Measurements from ENCODE around the gene SLC6A12. TPM values are rescaled to one million over a fixed set of nuclear protein-coding genes. Genes with fewer than 3 reads are reported as not detected.
A peak's percentile ranks its signal among the peaks of the same experiment; 100 is the strongest.

SLC6A12 gene
- total RNA-seq, 1 donor from 2014 or later = not detected

DNA sequence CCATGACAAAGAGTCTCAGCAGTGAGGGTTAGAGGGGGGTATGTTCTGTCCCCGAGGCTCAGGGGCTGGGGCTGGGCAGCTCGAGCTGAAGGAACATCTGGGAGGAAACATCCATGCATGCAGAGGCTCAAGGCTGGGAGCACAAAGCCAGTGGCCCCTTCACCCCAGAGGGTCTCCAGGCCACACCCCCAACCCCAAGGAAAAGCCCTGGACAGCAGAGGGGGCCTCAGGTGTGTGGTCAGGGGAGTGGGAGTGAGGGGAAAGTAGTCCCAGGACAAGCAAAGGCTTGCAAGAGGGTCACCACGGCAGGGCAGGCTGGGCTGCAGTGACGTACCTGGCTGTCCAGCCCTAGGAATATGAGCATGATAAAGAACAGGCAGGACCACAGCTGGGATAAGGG is 17.5 kb downstream of the SLC6A12 start:
- Histone ChIP-seq H3K4me1 (ENCODE audit: control insufficient read depth in 3 of 3, insufficient read depth in 3 of 3, low read length in 3 of 3) (peaks cover 12 to 18% (median 13%) of the 10 kb centered on the region in 3 donors), H3K9ac (ENCODE audit: low read depth in 1 of 3, low read length in 3 of 3) (no peak overlapping the region), H3K4me3 (ENCODE audit: low read length in 3 of 3) (no peak overlapping the region), H3K36me3 (ENCODE audit: control insufficient read depth in 3 of 3, insufficient read depth in 3 of 3, low read length in 3 of 3) (no peaks in the 10 kb centered on the region), H3K27ac (ENCODE audit: low read depth, low read length) (no peak overlapping the region), H3K27me3 (ENCODE audit: control insufficient read depth in 3 of 3, insufficient read depth in 3 of 3, low read length in 3 of 3) (peaks cover 2 to 32% (median 10%) of the 10 kb centered on the region in 3 donors), H3K9me3 (ENCODE audit: control insufficient read depth in 3 of 3, low read length in 3 of 3) (no peaks in the 10 kb centered on the region)

DNA sequence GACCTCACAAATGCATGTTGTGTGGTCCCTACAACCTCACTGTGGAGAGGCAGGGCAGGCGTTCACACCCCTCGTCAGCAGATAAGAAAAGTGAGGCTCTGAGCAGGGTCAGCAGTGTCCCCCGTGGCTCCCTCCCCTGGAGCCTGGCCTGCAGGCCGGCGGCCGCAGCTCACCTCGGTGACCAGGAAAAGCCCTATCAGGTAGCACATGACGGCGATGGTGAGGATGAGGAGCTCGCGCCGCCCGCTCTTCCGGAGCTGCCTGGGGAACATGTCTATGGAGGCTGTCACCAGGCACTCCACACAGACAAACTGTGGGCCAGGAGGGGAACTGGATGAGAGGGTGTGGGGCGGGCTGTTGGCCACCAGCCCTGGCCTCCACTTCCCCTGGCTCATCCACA is 18.0 kb downstream of the SLC6A12 start:
- Histone ChIP-seq H3K27me3 (ENCODE audit: control insufficient read depth in 3 of 3, insufficient read depth in 3 of 3, low read length in 3 of 3) (peaks cover 5 to 35% (median 13%) of the 10 kb centered on the region in 3 donors), H3K4me3 (ENCODE audit: low read length in 3 of 3) (no peak overlapping the region), H3K4me1 (ENCODE audit: control insufficient read depth in 3 of 3, insufficient read depth in 3 of 3, low read length in 3 of 3) (peaks cover 7 to 13% (median 8%) of the 10 kb centered on the region in 3 donors), H3K9me3 (ENCODE audit: control insufficient read depth in 3 of 3, low read length in 3 of 3) (no peaks in the 10 kb centered on the region), H3K9ac (ENCODE audit: low read depth in 1 of 3, low read length in 3 of 3) (no peak overlapping the region), H3K36me3 (ENCODE audit: control insufficient read depth in 3 of 3, insufficient read depth in 3 of 3, low read length in 3 of 3) (no peaks in the 10 kb centered on the region), H3K27ac (ENCODE audit: low read depth, low read length) (no peak overlapping the region)

GRCh38 chr12:195156-195555 is 18.8 kb downstream of the SLC6A12 start:
- Histone ChIP-seq H3K9ac (ENCODE audit: low read depth in 1 of 3, low read length in 3 of 3) (no peak overlapping the region), H3K9me3 (ENCODE audit: control insufficient read depth in 3 of 3, low read length in 3 of 3) (no peaks in the 10 kb centered on the region), H3K27ac (ENCODE audit: low read depth, low read length) (no peak overlapping the region), H3K4me3 (ENCODE audit: low read length in 3 of 3) (no peak overlapping the region), H3K27me3 (ENCODE audit: control insufficient read depth in 3 of 3, insufficient read depth in 3 of 3, low read length in 3 of 3) (peaks cover 12 to 43% (median 14%) of the 10 kb centered on the region in 3 donors), H3K36me3 (ENCODE audit: control insufficient read depth in 3 of 3, insufficient read depth in 3 of 3, low read length in 3 of 3) (no peaks in the 10 kb centered on the region), H3K4me1 (ENCODE audit: control insufficient read depth in 3 of 3, insufficient read depth in 3 of 3, low read length in 3 of 3) (peaks cover 0 to 8% (median 2%) of the 10 kb centered on the region in 3 donors)

DNA sequence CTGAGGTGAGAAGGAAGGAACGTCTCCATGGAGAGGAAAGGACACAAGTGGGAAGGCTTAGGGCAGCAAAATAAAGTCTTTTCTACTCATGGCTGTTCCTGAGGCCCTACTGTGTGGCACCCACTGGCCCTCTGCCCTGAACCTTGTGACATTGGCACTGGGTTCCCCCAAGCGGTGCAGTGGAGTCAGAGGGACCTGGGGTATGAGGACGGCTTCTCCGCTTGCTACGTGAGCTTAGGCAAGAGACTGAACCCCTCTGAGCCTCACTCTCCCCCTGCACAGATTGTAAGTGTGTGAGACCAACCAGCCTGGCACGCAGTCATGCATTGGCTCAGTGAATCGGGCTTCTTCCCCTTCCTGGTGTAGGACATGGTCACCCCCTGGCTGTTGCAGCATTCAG is 19.7 kb downstream of the SLC6A12 start:
- no peak overlapping the region for H3K27ac ChIP-seq (ENCODE audit: low read depth, low read length)
- no peaks in the 10 kb centered on the region for H3K9me3 ChIP-seq (ENCODE audit: control insufficient read depth in 3 of 3, low read length in 3 of 3)
- peaks cover 14 to 43% (median 19%) of the 10 kb centered on the region in 3 donors for H3K27me3 ChIP-seq (ENCODE audit: control insufficient read depth in 3 of 3, insufficient read depth in 3 of 3, low read length in 3 of 3)
- no peaks in the 10 kb centered on the region for H3K36me3 ChIP-seq (ENCODE audit: control insufficient read depth in 3 of 3, insufficient read depth in 3 of 3, low read length in 3 of 3)
- peaks cover 2 to 7% (median 5%) of the 10 kb centered on the region in 3 donors for H3K4me1 ChIP-seq (ENCODE audit: control insufficient read depth in 3 of 3, insufficient read depth in 3 of 3, low read length in 3 of 3)
- no peak overlapping the region for H3K4me3 ChIP-seq (ENCODE audit: low read length in 3 of 3)
- H3K9ac ChIP-seq (ENCODE audit: low read depth in 1 of 3, low read length in 3 of 3) = no peak overlapping the region

DNA sequence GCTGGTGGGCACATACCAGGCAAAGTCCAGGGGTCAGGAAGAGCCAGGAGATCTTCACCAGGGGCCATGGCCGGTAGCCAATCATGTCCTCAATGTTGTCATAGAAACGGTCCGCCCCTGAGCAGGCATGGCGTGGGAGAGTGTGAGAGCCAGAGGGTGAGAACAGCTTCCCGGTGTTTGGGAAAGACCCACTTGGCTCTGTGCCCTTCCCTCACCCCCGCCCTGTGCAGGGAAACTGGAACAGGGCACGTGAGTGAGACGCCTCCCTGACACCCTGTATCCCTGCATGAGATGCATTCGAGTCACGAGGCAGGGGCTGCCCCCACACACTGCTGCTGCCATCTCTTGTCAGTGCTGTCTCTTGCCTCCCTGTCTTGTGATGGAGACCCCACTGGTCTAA is 20.7 kb downstream of the SLC6A12 start:
- Histone ChIP-seq H3K27ac (ENCODE audit: low read depth, low read length) (no peak overlapping the region), H3K4me3 (ENCODE audit: low read length in 3 of 3) (no peak overlapping the region), H3K9ac (ENCODE audit: low read depth in 1 of 3, low read length in 3 of 3) (no peak overlapping the region), H3K4me1 (ENCODE audit: control insufficient read depth in 3 of 3, insufficient read depth in 3 of 3, low read length in 3 of 3) (peaks cover 3 to 10% (median 8%) of the 10 kb centered on the region in 3 donors), H3K36me3 (ENCODE audit: control insufficient read depth in 3 of 3, insufficient read depth in 3 of 3, low read length in 3 of 3) (no peaks in the 10 kb centered on the region), H3K27me3 (ENCODE audit: control insufficient read depth in 3 of 3, insufficient read depth in 3 of 3, low read length in 3 of 3) (peaks cover 14 to 45% (median 19%) of the 10 kb centered on the region in 3 donors), H3K9me3 (ENCODE audit: control insufficient read depth in 3 of 3, low read length in 3 of 3) (no peaks in the 10 kb centered on the region)

- no peak overlapping the region for H3K27ac ChIP-seq (ENCODE audit: low read depth, low read length)
- H3K9ac ChIP-seq (ENCODE audit: low read depth in 1 of 3, low read length in 3 of 3) = no peak overlapping the region
- H3K9me3 ChIP-seq (ENCODE audit: control insufficient read depth in 3 of 3, low read length in 3 of 3) = no peaks in the 10 kb centered on the region
- peaks cover 3 to 10% (median 8%) of the 10 kb centered on the region in 3 donors for H3K4me1 ChIP-seq (ENCODE audit: control insufficient read depth in 3 of 3, insufficient read depth in 3 of 3, low read length in 3 of 3)
- H3K4me3 ChIP-seq (ENCODE audit: low read length in 3 of 3) = no peak overlapping the region
- peaks cover 14 to 45% (median 19%) of the 10 kb centered on the region in 3 donors for H3K27me3 ChIP-seq (ENCODE audit: control insufficient read depth in 3 of 3, insufficient read depth in 3 of 3, low read length in 3 of 3)
- H3K36me3 ChIP-seq (ENCODE audit: control insufficient read depth in 3 of 3, insufficient read depth in 3 of 3, low read length in 3 of 3) = no peaks in the 10 kb centered on the region
These were observed 22.4 kb downstream of the SLC6A12 start for GRCh38 chr12:191541-191940.

DNA sequence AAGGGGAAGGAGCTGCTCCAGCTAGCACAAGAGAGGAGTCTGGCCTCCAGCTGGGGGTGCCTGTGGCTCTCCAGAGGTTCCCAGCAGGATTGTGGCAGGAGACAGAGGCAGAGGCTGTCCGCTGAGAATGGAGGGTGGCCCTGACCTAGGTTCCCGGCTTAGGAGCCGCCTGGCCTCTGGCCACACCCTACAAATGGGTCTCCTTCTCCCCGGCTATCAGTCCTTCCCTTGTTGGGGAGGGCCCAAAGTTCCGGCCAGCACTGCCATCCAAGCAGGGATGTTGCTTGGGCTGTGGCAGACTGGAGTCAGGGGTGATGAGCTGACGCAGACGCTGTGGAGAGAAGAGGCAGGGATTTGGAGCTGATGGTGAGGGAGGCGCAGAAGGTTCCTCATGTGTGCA is 23.1 kb downstream of the SLC6A12 start:
- no peak overlapping the region for H3K9ac ChIP-seq (ENCODE audit: low read depth in 1 of 3, low read length in 3 of 3)
- H3K36me3 ChIP-seq (ENCODE audit: control insufficient read depth in 3 of 3, insufficient read depth in 3 of 3, low read length in 3 of 3) = no peaks in the 10 kb centered on the region
- H3K9me3 ChIP-seq (ENCODE audit: control insufficient read depth in 3 of 3, low read length in 3 of 3) = no peaks in the 10 kb centered on the region
- H3K27me3 ChIP-seq (ENCODE audit: control insufficient read depth in 3 of 3, insufficient read depth in 3 of 3, low read length in 3 of 3) = peaks cover 14 to 42% (median 19%) of the 10 kb centered on the region in 3 donors
- peaks cover 3 to 14% (median 10%) of the 10 kb centered on the region in 3 donors for H3K4me1 ChIP-seq (ENCODE audit: control insufficient read depth in 3 of 3, insufficient read depth in 3 of 3, low read length in 3 of 3)
- no peak overlapping the region for H3K27ac ChIP-seq (ENCODE audit: low read depth, low read length)
- H3K4me3 ChIP-seq (ENCODE audit: low read length in 3 of 3) = no peak overlapping the region

- no peaks in the 10 kb centered on the region for H3K9me3 ChIP-seq (ENCODE audit: control insufficient read depth in 3 of 3, low read length in 3 of 3)
- H3K36me3 ChIP-seq (ENCODE audit: control insufficient read depth in 3 of 3, insufficient read depth in 3 of 3, low read length in 3 of 3) = no peaks in the 10 kb centered on the region
- peaks cover 10 to 30% (median 19%) of the 10 kb centered on the region in 3 donors for H3K27me3 ChIP-seq (ENCODE audit: control insufficient read depth in 3 of 3, insufficient read depth in 3 of 3, low read length in 3 of 3)
- H3K9ac ChIP-seq (ENCODE audit: low read depth in 1 of 3, low read length in 3 of 3) = peak overlapping the region in 2 of 3 donors; percentile 14 to 79
- peak overlapping the region in 2 of 3 donors; percentile 7 to 45 for H3K4me3 ChIP-seq (ENCODE audit: low read length in 3 of 3)
- H3K27ac ChIP-seq (ENCODE audit: low read depth, low read length) = no peak overlapping the region
- H3K4me1 ChIP-seq (ENCODE audit: control insufficient read depth in 3 of 3, insufficient read depth in 3 of 3, low read length in 3 of 3) = peaks cover 3 to 23% (median 20%) of the 10 kb centered on the region in 3 donors
These were observed 24.4 kb downstream of the SLC6A12 start for GRCh38 chr12:189622-189962.

- peaks cover 3 to 23% (median 20%) of the 10 kb centered on the region in 3 donors for H3K4me1 ChIP-seq (ENCODE audit: control insufficient read depth in 3 of 3, insufficient read depth in 3 of 3, low read length in 3 of 3)
- H3K27ac ChIP-seq (ENCODE audit: low read depth, low read length) = no peak overlapping the region
- H3K36me3 ChIP-seq (ENCODE audit: control insufficient read depth in 3 of 3, insufficient read depth in 3 of 3, low read length in 3 of 3) = no peaks in the 10 kb centered on the region
- H3K9me3 ChIP-seq (ENCODE audit: control insufficient read depth in 3 of 3, low read length in 3 of 3) = no peaks in the 10 kb centered on the region
- H3K9ac ChIP-seq (ENCODE audit: low read depth in 1 of 3, low read length in 3 of 3) = peak overlapping the region; percentile 14 to 79 (median 33)
- H3K4me3 ChIP-seq (ENCODE audit: low read length in 3 of 3) = peak overlapping the region; percentile 45 to 73 (median 67)
- peaks cover 5 to 24% (median 19%) of the 10 kb centered on the region in 3 donors for H3K27me3 ChIP-seq (ENCODE audit: control insufficient read depth in 3 of 3, insufficient read depth in 3 of 3, low read length in 3 of 3)
These were observed 24.9 kb downstream of the SLC6A12 start for GRCh38 chr12:188910-189621.

Data from skeletal muscle tissue (tissue), 4 donors.